Transverse colon (tissue), 4 donors: Measurements from ENCODE around the gene MON1A.

ENCODE experiments used
- CTCF ChIP-seq, 5 experiments: fragments of 200-600 bp in 3 of 5; fragments of 450-650 bp in 2 of 5; sonication (generic) in 3 of 5; IDR thresholded peaks; 1 replicate in 2 of 5; 2 replicates in 3 of 5; pipeline ENCODE4 v1.5.1; 2016 to 2017; ENCODE audit warnings: antibody characterized with exemption in 5 of 5, inconsistent platforms in 3 of 5, mild to moderate bottlenecking in 2 of 5, moderate library complexity in 1 of 5
- EP300 ChIP-seq: sonication (generic); formaldehyde crosslinking; IDR thresholded peaks from one replicate; pipeline ENCODE4 v1.6.1; 2017; ENCODE audit warnings: antibody characterized with exemption, low read depth
- POLR2A ChIP-seq: fragments of 450-650 bp; IDR thresholded peaks from one replicate; pipeline ENCODE4 v1.6.1; 2016; ENCODE audit warnings: antibody characterized with exemption, mild to moderate bottlenecking, moderate library complexity
- POLR2AphosphoS5 ChIP-seq, 3 donors: sonication (generic); formaldehyde crosslinking; IDR thresholded peaks; one replicate each; pipeline ENCODE4 v1.6.1; 2016; ENCODE audit warnings: antibody characterized with exemption in 3 of 3

DNA sequence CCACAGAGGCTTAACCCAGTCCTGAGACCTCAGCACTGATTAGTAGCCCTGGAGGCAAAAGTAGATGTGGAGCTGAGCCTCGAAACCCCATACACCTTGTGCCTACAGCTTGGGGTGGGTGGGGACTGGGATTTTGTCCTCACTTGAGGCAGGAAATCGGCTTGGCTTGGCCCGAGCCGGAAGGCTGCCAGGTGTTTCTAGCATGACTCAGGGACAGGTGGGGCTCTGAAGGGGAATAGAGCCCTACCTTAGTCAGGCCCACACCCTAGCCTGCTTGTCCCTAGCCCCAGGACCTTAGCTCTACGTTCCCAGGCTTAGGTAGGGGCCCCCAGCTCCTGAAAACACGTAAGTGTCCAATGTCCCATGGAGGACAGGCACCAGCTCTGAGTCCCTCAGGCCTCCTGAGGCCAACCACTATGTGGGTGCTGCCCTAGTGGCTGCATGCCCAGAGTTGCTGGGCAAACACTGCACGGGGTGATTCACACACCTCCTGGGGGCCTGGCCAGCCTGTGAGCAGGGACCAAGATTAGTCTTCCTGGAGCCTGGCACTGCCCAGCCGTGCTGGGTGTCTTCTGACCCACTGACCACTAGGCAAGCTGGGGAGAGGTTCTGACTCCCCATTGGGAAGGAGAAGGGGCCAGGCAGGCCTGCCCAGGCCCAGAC is 29.0 kb downstream of the MON1A start:
- TF ChIP-seq POLR2A = peak; percentile 75
- TF ChIP-seq CTCF (IDR thresholded peaks at IDR 0.05) = no peak
- peak in 2 of 3 donors; percentile 60 to 84 for TF ChIP-seq POLR2AphosphoS5 (IDR thresholded peaks at IDR 0.05)
- no peak for TF ChIP-seq EP300
